NCI-H345 treated with DMSO at 0.1 percent for 48 hours (cell line): Measurements from ENCODE around the gene MAP3K12.
"Not testable (repeated sequence)": the region's sequence is repeated elsewhere in the genome, so short reads cannot be mapped to it uniquely, and the experiment has no call there.

ENCODE experiments used
- DNase-seq: peaks from one replicate; lab custom pipeline; 2025; ENCODE audit not compliant: unreplicated experiment; lab: John Stamatoyannopoulos, UW

MAP3K12 gene

DNA sequence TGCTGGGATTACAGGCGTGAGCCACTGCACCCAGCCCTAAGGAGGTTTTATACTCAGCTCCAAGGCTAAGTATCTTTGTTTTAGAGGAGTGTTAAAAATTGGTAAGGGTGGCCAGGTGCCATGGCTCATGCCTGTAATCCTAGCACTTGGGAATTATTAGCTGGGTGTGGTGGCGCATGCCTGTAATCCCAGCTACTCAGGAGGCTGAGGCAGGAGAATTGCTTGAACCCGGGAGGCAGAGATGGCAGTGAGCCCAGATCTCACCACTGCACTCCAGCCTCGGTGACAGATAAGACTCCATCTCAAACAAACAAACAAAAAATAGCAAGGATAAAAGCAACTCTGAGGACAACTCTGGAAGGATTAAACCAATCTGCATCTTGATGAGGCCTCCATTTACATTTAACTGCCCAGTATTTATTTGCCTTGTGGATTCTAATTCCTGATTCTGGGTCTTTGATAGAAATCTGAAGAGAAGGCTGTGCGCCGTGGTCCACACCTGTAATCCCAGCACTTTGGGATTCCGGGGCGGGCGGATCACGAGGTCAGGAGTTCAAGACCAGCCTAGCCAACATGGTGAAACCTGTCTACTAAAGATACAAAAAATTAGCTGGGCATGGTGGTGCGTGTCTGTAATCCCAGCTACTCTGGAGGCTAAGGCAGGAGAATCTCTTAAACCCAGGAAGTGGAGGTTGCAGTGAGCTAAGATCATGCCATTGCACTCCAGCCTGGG lies 54.5 kb downstream of the MAP3K12 start:
- not testable (repeated sequence) for DNase-seq

DNA sequence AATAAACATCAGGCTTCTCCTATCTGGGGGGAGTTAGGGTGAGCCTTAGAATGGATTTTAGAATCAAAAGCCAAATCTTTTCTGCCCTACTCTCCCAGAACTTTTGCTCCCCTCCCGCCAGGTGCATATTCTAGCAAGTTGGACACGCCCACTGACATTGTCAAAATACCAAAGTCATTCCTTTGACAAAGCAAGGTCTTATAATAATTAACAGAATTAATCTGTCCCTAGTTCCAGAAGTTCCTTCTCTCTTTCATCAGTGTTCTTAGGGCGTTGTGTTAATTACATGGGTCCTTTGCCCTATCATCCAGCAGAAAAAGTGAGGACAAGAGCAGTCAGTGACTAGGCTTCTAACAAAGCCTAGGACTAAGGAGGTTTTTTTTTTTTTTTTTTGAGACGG lies 55.3 kb downstream of the MAP3K12 start:
- no peak for DNase-seq

DNA sequence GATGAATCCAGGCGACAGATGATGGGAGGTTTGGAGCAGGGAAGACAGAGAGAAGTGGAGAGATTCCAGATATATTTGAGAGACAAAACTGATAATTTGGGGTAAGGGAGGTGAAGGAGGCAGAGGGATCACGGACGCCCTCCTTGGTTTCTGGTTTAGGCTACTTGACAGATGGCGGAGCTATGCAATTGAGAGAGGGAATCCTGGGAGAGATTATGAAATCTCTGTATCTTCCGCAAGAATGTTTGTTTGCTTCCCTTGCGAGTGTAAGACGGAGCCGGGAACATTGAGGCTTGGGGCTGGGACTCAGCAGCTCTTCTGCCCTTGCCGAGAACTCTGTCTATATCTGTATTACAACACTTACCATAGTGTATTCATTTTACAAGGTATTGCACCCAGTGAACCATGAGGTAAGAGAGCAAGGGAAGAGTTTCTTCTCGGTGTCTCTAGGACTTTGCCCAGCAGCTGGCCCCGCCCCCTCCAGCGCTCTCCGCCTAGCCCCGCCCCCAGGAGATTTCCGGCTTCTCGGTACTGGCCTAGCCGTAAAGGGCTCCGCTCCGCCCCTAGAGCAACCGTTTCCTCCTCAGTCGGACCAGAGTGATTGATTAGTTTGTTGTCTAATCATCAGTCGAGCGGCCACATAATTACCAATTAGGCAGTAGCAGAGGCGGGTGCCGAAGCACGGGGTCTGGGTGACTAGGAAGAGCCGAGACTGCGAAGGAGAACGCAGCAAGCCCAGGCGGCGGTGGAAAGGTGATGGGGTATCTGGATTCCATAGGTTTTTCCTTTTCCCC lies 58.0 kb downstream of the MAP3K12 start, which contains the start of gene PRR13:
PRR13 (plus strand) TSS at position 695 of the 794 bp plus-strand sequence. CDS start 981 bp downstream, outside the sequence.
- DNase-seq: peak; percentile 98

DNA sequence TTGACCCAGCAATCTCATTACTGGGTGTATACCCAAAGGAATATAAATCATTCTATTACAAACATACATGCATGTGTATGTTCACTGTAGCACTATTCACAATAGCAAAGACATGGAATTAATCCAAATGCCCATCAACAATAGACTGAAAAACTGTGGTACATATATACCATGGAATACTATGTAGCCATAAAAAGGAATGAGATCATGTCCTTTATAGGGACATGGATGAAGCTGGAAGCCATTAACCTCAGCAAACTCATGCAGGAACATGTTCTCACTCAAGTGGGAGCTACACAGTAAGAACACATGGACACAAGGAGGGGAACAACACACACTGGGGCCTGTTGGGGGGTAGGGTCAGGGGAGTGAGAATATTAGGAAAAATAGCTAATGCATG lies 59.7 kb downstream of the MAP3K12 start:
- not testable (repeated sequence) for DNase-seq

DNA sequence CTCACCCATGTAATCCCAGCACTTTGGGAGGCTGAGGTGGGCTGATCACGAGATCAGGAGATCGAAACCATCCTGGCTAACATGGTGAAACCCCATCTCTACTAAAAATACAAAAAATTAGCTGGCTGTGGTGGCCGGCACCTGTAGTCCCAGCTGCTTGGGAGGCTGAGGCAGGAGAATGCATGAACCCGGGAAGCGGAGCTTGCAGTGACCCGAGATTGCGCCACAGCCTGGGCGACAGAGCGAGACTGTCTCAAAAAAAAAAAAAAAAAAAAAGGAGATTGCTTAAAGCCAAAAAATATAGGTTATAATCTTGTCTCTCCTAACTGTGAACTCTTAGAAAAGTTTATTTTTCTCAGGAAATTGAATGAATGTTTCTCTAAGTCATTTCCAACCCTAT lies 63.9 kb downstream of the MAP3K12 start:
- DNase-seq: not testable (repeated sequence)

DNA sequence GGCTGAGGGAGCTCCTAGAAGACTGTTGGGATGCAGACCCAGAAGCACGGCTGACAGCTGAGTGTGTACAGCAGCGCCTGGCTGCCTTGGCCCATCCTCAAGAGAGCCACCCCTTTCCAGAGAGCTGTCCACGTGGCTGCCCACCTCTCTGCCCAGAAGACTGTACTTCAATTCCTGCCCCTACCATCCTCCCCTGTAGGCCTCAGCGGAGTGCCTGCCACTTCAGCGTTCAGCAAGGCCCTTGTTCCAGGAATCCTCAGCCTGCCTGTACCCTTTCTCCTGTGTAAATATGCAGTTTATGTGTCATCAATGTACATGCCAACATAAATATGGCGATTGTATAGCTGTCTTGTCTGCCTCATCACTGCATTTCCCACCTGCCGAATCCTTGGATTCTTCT lies 68.1 kb downstream of the MAP3K12 start:
- DNase-seq: no peak

DNA sequence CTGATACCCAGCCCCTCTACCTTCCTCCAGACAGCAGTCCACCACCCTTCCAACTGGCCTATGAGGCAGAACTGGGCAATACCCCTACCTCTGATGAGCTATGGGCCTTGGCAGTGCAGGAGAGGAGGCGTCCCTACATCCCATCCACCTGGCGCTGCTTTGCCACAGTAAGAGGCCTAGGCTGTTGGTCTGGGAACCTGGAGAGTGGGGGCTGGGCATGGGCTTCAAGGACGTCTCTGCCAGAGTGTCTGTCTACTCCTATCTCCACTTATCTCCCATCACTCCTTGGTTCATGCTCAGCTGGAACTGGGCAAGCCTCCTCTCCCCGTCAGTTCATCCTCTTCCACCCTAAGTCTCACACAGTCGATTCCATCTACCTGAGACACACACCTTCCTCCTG lies 69.1 kb downstream of the MAP3K12 start:
- DNase-seq: no peak
